HepG2 (cell line): ENCODE measurements around the gene NDOR1. TPM values are rescaled to one million over a fixed set of nuclear protein-coding genes. Genes with fewer than 3 reads are reported as not detected.

Experiments used
- ARID2 ChIP-seq: sonication (generic); formaldehyde crosslinking; IDR thresholded peaks from 2 replicates; pipeline ENCODE4 v1.8.1; 2022; ENCODE audit warnings: mild to moderate bottlenecking, missing genetic modification reagents, borderline replicate concordance
- ARID5B ChIP-seq: IDR thresholded peaks from 2 replicates; pipeline ENCODE4 v1.4.0; 2020; ENCODE audit warnings: mild to moderate bottlenecking, missing genetic modification reagents
- CENPX ChIP-seq: sonication (generic); formaldehyde crosslinking; IDR thresholded peaks from 2 replicates; pipeline ENCODE4 v1.9.0; 2021; ENCODE audit warnings: mild to moderate bottlenecking, missing genetic modification reagents, moderate library complexity
- DBP ChIP-seq: sonication (generic); formaldehyde crosslinking; IDR thresholded peaks from 2 replicates; pipeline ENCODE4 v1.4.0; 2020; ENCODE audit warnings: missing genetic modification reagents; ENCODE audit errors: not compliant biosample characterization
- FOXA1 ChIP-seq, 2 experiments: fragments of 450-650 bp in 1 of 2; sonication (generic) in 1 of 2; formaldehyde crosslinking in 1 of 2; IDR thresholded peaks; 2 replicates each; pipeline versions ENCODE4 v1.4.0 to v1.6.1; 2016 to 2020; ENCODE audit warnings: missing genetic modification reagents in 1 of 2
- HNRNPH1 ChIP-seq: fragments of 200-400 bp; formaldehyde crosslinking; optimal IDR thresholded peaks from 2 replicates; pipeline ENCODE3; 2017; ENCODE audit warnings: mild to moderate bottlenecking, low read depth, low read length
- KLF11 ChIP-seq: IDR thresholded peaks from 2 replicates; pipeline ENCODE4 v1.6.1; 2016; ENCODE audit warnings: missing compliant biosample characterization
- NR3C1 ChIP-seq: sonication (generic); formaldehyde crosslinking; IDR thresholded peaks from 2 replicates; pipeline ENCODE4 v1.4.0; 2020; ENCODE audit warnings: missing genetic modification reagents
- RORA ChIP-seq: sonication (generic); formaldehyde crosslinking; IDR thresholded peaks from 2 replicates; pipeline ENCODE4 v1.5.0; 2020; ENCODE audit warnings: mild to moderate bottlenecking, missing genetic modification reagents, moderate library complexity
- RXRA ChIP-seq: sonication (generic); formaldehyde crosslinking; IDR thresholded peaks from 2 replicates; pipeline ENCODE4 v1.5.1; 2020; ENCODE audit warnings: missing genetic modification reagents
- SIN3B ChIP-seq: fragments of 150-350 bp; IDR thresholded peaks from 2 replicates; pipeline ENCODE4 v1.6.1; 2014; ENCODE audit warnings: low read length
- ZFP1 ChIP-seq: IDR thresholded peaks from 2 replicates; pipeline ENCODE4 v1.6.1; 2016
- ZFP62 ChIP-seq: sonication (generic); formaldehyde crosslinking; IDR thresholded peaks from 2 replicates; pipeline ENCODE4 v1.4.0; 2020; ENCODE audit warnings: missing genetic modification reagents
- ZNF564 ChIP-seq: sonication (generic); formaldehyde crosslinking; IDR thresholded peaks from 2 replicates; pipeline ENCODE4 v1.8.1; 2023; ENCODE audit warnings: mild to moderate bottlenecking, missing genetic modification reagents
- ZNF572 ChIP-seq: sonication (generic); formaldehyde crosslinking; IDR thresholded peaks from 2 replicates; pipeline ENCODE4 v1.5.1; 2020; ENCODE audit warnings: mild to moderate bottlenecking, missing genetic modification reagents
- ZNF598 ChIP-seq: sonication (generic); formaldehyde crosslinking; IDR thresholded peaks from 2 replicates; pipeline ENCODE4 v1.5.1; 2020; ENCODE audit warnings: mild to moderate bottlenecking, missing genetic modification reagents, borderline replicate concordance
- ZNF775 ChIP-seq: sonication (generic); formaldehyde crosslinking; IDR thresholded peaks from 2 replicates; pipeline ENCODE4 v1.4.0; 2020; ENCODE audit warnings: missing genetic modification reagents, mild to moderate bottlenecking, moderate library complexity, borderline replicate concordance
- ZNF777 ChIP-seq: sonication (generic); formaldehyde crosslinking; IDR thresholded peaks from 2 replicates; pipeline ENCODE4 v1.4.0; 2020; ENCODE audit warnings: missing genetic modification reagents
- ZNF781 ChIP-seq: sonication (generic); formaldehyde crosslinking; IDR thresholded peaks from 2 replicates; pipeline ENCODE4 v1.5.1; 2020; ENCODE audit warnings: borderline replicate concordance, mild to moderate bottlenecking, missing genetic modification reagents; ENCODE audit errors: not compliant biosample characterization
- ZSCAN30 ChIP-seq: sonication (generic); formaldehyde crosslinking; IDR thresholded peaks from 2 replicates; pipeline ENCODE4 v1.5.0; 2020; ENCODE audit warnings: mild to moderate bottlenecking, missing genetic modification reagents
- polyA plus RNA-seq, 8 experiments: library from polyadenylated mRNA; depleted of rRNA in 3 of 8; stranded (reverse) in 7 of 8; unstranded in 1 of 8; fragments of >200 nt; fragmentation: Illumina TruSeq in 4 of 8; extraction: Trizol in 4 of 8; gene quantifications; 2 replicates each; pipeline versions ENCODE4 v1.2.1 to v1.2.3, GENCODE V29; 2011 to 2016; ENCODE audit warnings: low read depth in 4 of 8, missing spikeins in 1 of 8, mixed read lengths in 1 of 8; ENCODE audit not compliant: insufficient read depth in 1 of 8
- total RNA-seq, 5 experiments: library from RNA; depleted of rRNA; stranded (reverse); fragments of >200 nt; fragmentation: Illumina TruSeq; extraction: Trizol; gene quantifications; 2 replicates each; pipeline ENCODE4 v1.2.3, GENCODE V29; 2016; ENCODE audit warnings: low read depth in 1 of 5
- TF ChIP-seq, protein P1 (sequence below): sonication (generic); formaldehyde crosslinking; IDR thresholded peaks from 2 replicates; pipeline ENCODE4 v1.8.1; 2023; ENCODE audit warnings: mild to moderate bottlenecking, missing genetic modification reagents
- TF ChIP-seq, protein P2 (sequence below): sonication (generic); formaldehyde crosslinking; IDR thresholded peaks from 2 replicates; pipeline ENCODE4 v1.4.0; 2020; ENCODE audit warnings: missing genetic modification reagents

NDOR1 gene
- total and polyA plus RNA-seq, 2 of the 13 experiments (the other 11 are each of a cell fraction or from before 2014, with no cell fraction given), result 3.6 to 8.7 TPM

DNA sequence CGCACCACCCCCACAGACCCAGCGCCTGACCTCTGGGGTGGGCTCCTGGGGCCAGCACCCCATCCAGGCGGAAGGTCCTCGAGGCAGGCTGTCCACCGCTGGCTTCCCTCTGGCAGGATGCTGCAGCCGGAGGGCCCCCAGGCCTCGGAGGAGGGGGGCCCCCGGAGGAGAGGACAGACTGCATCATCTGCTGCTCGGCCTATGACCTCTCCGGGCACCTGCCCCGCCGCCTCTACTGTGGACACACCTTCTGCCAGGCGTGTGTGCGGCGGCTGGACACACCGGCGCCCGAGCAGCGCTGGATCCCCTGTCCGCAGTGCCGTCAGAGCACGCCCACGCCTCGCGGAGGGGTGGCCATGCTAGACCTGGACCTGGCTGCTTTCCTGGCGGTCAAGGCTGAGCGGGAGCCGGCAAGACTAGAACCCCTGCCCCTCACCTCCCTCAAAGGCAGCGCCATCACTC lies 23.0 kb downstream of the NDOR1 start (continued):
- 0 out of 2 replicates have a peak, but pooled peaks have one; percentile 67 for TF ChIP-seq ARID2 (CRISPR knock-in tag)
- peak; percentile 60 for TF ChIP-seq RXRA (CRISPR knock-in tag)
- TF ChIP-seq SIN3B, result no peak
- TF ChIP-seq, protein P1, sequence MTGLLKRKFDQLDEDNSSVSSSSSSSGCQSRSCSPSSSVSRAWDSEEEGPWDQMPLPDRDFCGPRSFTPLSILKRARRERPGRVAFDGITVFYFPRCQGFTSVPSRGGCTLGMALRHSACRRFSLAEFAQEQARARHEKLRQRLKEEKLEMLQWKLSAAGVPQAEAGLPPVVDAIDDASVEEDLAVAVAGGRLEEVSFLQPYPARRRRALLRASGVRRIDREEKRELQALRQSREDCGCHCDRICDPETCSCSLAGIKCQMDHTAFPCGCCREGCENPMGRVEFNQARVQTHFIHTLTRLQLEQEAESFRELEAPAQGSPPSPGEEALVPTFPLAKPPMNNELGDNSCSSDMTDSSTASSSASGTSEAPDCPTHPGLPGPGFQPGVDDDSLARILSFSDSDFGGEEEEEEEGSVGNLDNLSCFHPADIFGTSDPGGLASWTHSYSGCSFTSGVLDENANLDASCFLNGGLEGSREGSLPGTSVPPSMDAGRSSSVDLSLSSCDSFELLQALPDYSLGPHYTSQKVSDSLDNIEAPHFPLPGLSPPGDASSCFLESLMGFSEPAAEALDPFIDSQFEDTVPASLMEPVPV, result peak; percentile 25; the same call in 1 of the 2 replicates
- no peak for TF ChIP-seq NR3C1 (CRISPR knock-in tag)
- TF ChIP-seq ZNF775 (CRISPR knock-in tag), result no peak
- no peak for TF ChIP-seq ZFP1
- TF ChIP-seq ZNF777, result no peak
- TF ChIP-seq, protein P2, sequence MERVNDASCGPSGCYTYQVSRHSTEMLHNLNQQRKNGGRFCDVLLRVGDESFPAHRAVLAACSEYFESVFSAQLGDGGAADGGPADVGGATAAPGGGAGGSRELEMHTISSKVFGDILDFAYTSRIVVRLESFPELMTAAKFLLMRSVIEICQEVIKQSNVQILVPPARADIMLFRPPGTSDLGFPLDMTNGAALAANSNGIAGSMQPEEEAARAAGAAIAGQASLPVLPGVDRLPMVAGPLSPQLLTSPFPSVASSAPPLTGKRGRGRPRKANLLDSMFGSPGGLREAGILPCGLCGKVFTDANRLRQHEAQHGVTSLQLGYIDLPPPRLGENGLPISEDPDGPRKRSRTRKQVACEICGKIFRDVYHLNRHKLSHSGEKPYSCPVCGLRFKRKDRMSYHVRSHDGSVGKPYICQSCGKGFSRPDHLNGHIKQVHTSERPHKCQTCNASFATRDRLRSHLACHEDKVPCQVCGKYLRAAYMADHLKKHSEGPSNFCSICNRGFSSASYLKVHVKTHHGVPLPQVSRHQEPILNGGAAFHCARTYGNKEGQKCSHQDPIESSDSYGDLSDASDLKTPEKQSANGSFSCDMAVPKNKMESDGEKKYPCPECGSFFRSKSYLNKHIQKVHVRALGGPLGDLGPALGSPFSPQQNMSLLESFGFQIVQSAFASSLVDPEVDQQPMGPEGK, result peak; percentile 73
- TF ChIP-seq ZFP62 (CRISPR knock-in tag), result no peak
- no peak for TF ChIP-seq FOXA1 (IDR thresholded peaks at IDR 0.05)
- no peak for TF ChIP-seq FOXA1 (CRISPR knock-in tag; IDR thresholded peaks at IDR 0.05)
- no peak for TF ChIP-seq HNRNPH1
- TF ChIP-seq ARID5B (CRISPR knock-in tag), result peak; percentile 19; the same call in 1 of the 2 replicates
- 0 out of 2 replicates have a peak, but pooled peaks have one; percentile 53 for TF ChIP-seq ZNF572 (CRISPR knock-in tag)
- TF ChIP-seq ZNF781 (CRISPR knock-in tag), result no peak
- TF ChIP-seq CENPX (CRISPR knock-in tag), result no peak
- TF ChIP-seq KLF11 (CRISPR knock-in tag), result no peak
- TF ChIP-seq ZNF564 (CRISPR knock-in tag), result no peak
- TF ChIP-seq RORA (CRISPR knock-in tag), result no peak
- TF ChIP-seq ZNF598 (CRISPR knock-in tag), result no peak
- no peak for TF ChIP-seq ZSCAN30
- TF ChIP-seq DBP (CRISPR knock-in tag), result no peak
